SK-N-DZ (cell line): Measurements from ENCODE around the gene TMEM81.

Source experiments
- DNase-seq: peaks from one replicate; pipeline ENCODE4 v3.0.0-alpha.2; 2015; ENCODE audit warnings: low spot score

The TMEM81 gene

DNA sequence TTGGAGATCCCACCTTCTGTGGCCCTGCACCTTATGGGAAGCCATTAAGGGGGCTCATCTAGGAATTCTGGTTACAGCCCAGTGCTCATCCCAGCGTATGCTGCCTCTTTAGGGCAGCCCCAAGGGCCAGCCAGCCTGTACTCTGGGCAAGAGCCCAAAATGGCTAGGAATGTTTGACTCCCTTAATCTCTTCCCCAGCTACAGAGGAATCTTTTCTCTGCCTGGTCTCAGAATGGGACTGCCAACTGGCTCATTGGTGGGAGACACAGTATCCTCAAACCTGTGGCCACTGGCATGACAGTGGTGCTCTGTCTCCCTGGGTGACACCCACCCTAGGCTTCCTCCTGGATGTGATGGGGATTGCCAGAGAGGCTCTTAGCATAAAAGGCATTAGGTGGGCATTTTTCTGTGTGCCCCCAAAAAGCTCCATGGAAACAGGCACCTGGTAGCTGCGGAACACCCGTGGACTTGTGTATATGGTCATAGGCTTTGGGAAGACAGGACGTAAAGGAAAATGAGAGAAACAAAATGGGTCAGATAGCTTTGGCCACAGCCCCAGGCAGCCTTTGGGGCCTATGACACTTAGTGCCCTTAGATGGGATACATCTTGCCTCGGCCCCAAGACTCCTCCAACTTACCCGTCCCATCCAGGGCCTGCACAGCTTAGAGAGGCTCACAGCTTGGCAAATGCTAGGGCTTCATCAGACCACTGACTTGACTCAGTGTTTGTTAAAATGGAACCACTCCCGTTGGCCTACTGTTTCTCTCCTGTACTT lies 6.9 kb downstream of the TMEM81 start:
- DNase-seq = no peak

GRCh38 chr1:205076245-205076761 lies 8.0 kb downstream of the TMEM81 start:
- DNase-seq = no peak

DNA sequence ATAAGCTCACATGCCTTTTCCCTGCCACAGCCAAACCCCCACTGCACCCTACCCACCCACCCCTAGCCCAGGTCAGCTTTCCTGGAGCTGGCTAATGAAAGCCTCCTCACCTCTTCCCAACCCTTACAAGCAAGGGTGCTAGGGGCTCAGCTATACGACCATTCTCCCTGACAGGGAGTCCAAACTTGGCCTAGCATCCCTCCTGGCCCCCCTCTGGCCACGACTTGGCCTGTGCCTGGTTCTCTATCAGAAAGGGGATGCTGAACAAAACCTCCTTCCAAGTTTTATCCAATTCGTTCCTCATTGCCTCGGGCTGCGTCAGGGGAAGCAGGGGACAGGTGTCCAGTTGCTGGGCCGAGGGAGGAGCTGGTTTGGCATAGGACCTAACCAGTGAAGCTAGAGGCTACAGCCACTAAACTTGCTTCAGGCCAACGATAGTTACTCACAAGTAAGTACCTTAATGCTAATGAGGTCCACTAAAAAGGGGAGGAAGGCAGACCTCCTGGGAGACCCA lies 8.6 kb downstream of the TMEM81 start:
- no peak for DNase-seq

GRCh38 chr1:205074513-205074912 lies 9.7 kb downstream of the TMEM81 start:
- no peak for DNase-seq

GRCh38 chr1:205074084-205074483 lies 10.2 kb downstream of the TMEM81 start:
- no peak for DNase-seq

DNA sequence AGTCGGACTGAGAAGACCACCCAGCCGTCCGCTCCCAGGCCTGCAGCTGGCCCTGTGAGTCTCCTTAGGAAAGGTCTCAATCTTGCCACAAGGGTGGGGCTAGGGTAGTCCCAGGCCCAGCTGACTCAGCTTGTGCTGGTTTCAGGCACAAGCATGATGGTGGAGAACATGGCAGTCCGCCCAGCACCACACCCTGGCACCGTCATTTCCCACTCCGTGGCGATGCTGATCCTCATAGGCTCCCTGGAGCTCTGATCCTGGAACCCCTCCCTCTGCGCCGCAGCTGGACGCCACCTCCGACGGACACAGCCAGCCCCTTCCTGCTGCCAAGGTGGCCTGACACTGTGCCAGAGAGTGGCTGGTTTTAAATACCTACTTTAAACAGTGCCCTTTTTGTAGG lies 10.7 kb downstream of the TMEM81 start:
- DNase-seq = no peak

- DNase-seq = no peak
These were observed 11.4 kb downstream of the TMEM81 start for GRCh38 chr1:205072881-205073280.

DNA sequence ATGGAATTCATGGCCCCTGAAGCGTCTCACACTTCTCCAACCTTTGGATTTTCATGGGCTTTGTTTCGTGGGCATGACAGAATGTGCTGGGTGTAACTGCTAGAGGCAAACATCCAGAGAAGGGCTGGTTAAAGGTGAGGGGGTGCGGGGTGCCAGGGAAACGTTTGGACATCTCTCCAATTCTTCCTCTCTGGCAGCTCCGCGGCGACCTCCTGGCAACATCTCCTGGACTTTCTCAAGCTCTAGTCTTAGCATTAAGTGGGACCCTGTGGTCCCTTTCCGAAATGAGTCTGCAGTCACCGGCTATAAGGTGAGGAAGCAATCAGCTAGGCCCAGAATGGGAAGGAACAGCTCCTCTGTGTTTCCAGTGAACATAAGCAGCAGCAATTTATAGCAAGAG lies 12.0 kb downstream of the TMEM81 start:
- no peak for DNase-seq

DNA sequence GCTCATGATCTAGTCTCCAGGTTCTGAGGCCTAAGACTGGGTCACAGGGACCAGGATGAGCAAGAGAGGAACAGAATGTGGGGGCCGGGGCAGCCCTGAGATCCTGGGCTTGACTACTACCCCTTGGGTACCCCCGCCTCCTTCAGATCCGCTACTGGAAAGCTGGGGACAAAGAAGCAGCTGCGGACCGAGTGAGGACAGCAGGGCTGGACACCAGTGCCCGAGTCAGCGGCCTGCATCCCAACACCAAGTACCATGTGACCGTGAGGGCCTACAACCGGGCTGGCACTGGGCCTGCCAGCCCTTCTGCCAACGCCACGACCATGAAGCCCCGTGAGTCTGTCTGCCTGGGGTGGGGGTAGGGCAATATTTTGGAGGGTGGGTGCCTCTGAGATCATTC lies 12.5 kb downstream of the TMEM81 start:
- no peak for DNase-seq

DNA sequence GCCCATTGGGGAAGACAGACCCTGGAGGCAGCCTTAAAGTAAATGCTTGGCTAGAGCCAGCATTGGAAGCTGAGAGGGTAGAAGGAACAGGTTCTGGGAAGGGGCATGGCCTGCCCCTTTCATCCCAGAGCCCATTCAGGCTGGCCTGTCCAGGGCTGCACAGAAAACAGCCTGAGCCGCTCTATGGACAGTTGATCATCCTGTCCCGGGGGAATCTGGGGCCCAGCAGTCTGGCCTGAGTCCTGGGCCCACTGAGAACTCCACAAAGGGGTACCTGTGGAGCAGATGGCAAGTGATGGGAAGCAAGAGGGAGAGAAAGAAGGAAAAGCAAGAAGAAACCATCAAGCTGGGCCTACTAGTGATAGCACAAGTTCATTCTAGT lies 13.2 kb downstream of the TMEM81 start:
- DNase-seq = no peak

- no peak for DNase-seq
These were observed 14.7 kb downstream of the TMEM81 start for GRCh38 chr1:205069371-205070125.

GRCh38 chr1:205068457-205069040 lies 15.7 kb downstream of the TMEM81 start:
- no peak for DNase-seq

- no peak for DNase-seq
These were observed 16.3 kb downstream of the TMEM81 start for GRCh38 chr1:205068001-205068400.

DNA sequence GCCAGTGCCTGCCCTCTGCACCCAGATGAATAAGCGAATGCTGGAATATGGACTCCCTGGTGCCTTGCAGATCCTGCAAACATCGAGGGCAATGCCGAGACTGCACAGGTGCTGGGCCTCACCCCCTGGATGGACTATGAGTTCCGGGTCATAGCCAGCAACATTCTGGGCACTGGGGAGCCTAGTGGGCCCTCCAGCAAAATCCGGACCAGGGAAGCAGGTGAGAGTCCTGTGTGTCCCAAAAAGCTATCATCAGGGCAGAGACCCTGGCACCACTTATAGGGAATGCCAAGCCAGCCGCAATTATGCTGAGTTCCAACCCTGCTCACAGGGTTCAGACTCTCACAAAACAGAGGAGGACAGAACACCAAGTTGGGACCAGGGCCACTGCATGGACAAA lies 17.2 kb downstream of the TMEM81 start:
- DNase-seq = no peak

GRCh38 chr1:205066141-205066818 lies 18.0 kb downstream of the TMEM81 start:
- no peak for DNase-seq

DNA sequence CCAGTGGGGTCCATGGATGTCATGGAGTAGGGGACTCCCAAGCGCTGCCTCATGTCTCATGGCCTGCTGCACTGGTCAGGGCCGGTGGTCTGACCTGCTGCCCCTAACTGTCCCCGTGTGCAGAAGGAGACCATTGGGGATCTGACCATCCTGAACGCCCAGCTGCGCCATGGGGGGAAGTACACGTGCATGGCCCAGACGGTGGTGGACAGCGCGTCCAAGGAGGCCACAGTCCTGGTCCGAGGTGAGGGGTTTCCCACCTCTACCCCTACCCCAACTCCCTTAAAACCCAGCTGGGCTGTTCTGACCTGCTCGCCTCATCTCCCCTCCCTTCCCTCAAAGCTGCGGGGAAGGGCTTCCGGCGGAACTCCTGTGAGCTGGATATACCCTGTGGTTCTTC lies 18.6 kb downstream of the TMEM81 start:
- no peak for DNase-seq

- DNase-seq = no peak
These were observed 19.4 kb downstream of the TMEM81 start for GRCh38 chr1:205064741-205065316.

- no peak for DNase-seq
These were observed 20.0 kb downstream of the TMEM81 start for GRCh38 chr1:205064301-205064700.

DNA sequence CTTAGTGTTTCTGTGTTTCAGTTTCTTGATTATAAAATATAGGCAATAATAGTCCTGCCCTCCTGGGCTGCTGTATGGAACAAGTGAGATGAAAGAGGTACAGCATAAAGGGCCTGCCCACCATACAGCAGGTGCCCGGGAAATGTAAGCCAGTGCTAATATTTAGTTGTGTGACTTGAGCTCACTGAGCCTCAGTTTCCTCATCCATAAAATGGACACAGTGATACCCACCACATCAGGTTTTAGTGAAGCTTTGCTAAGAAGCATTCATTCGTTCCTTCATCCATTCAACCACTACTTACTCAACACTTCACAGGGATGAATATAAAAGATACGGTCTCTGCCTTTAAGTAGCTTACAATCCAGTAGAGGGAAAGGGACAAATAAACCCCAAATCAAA lies 21.4 kb downstream of the TMEM81 start:
- DNase-seq = no peak

- no peak for DNase-seq
These were observed 21.9 kb downstream of the TMEM81 start for GRCh38 chr1:205062319-205062718.

DNA sequence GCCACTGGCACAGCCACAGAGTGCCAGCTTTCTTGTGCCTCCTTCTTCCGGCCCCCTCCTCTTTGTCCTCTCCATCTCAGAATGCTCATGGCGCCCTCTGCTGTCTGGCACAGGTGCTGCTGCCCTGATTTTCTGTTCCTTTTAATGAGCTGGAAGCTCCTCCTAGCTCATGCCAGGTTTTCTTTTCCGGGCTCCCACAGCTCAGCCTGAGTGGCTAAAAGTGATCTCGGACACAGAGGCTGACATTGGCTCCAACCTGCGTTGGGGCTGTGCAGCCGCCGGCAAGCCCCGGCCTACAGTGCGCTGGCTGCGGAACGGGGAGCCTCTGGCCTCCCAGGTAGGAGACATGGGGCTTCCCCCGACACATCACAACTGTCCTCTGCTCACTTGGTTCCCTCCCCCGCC lies 22.6 kb downstream of the TMEM81 start:
- peak; percentile 79 for DNase-seq
